Midbrain (tissue), 1 donor: ENCODE results near the gene GRIN3A.
A peak's percentile ranks its signal among the peaks of the same experiment; 100 is the strongest.
"Not testable (repeated sequence)": the region's sequence is repeated elsewhere in the genome, so short reads cannot be mapped to it uniquely, and the experiment has no call there.

Experiments
- DNase-seq: peaks from one replicate; lab custom pipeline; 2025; lab: John Stamatoyannopoulos, UW

Gene GRIN3A

GRCh38 chr9:101578378-101578777 is 160.1 kb downstream of the GRIN3A start:
- DNase-seq = no peak

- no peak for DNase-seq
These were observed 163.6 kb downstream of the GRIN3A start for GRCh38 chr9:101574731-101575333.

- no peak for DNase-seq
These were observed 166.1 kb downstream of the GRIN3A start for GRCh38 chr9:101572316-101572715.

GRCh38 chr9:101571114-101571513 is 167.3 kb downstream of the GRIN3A start:
- no peak for DNase-seq

GRCh38 chr9:101569741-101570501 is 168.5 kb downstream of the GRIN3A start:
- no peak for DNase-seq

GRCh38 chr9:101567725-101568350 is 170.6 kb downstream of the GRIN3A start:
- no peak for DNase-seq

- DNase-seq = no peak
These were observed 171.3 kb downstream of the GRIN3A start for GRCh38 chr9:101566904-101567724.

- DNase-seq = no peak
These were observed 174.2 kb downstream of the GRIN3A start for GRCh38 chr9:101564252-101564651.

- DNase-seq = no peak
These were observed 175.5 kb downstream of the GRIN3A start for GRCh38 chr9:101562966-101563365.

- DNase-seq = no peak
These were observed 176.7 kb downstream of the GRIN3A start for GRCh38 chr9:101561740-101562139.

- not testable (repeated sequence) for DNase-seq
These were observed 188.9 kb downstream of the GRIN3A start for GRCh38 chr9:101549472-101550098.

- no peak for DNase-seq
These were observed 195.2 kb downstream of the GRIN3A start for GRCh38 chr9:101543098-101543735.

- DNase-seq = no peak
These were observed 198.4 kb downstream of the GRIN3A start for GRCh38 chr9:101540069-101540468.

- peak; percentile 13 for DNase-seq
These were observed 201.5 kb downstream of the GRIN3A start for GRCh38 chr9:101536938-101537337.

GRCh38 chr9:101536351-101536750 is 202.1 kb downstream of the GRIN3A start:
- DNase-seq = no peak

GRCh38 chr9:101533334-101534204 is 204.9 kb downstream of the GRIN3A start, which contains the start of gene RNF20:
Gene RNF20, plus strand, starts transcription at chr9:101533853. Its CDS starts 1,571 bp downstream, at chr9:101535424.
- DNase-seq = peak; percentile 99

GRCh38 chr9:101530076-101530711 is 208.3 kb downstream of the GRIN3A start:
- peak; percentile 86 for DNase-seq

- no peak for DNase-seq
These were observed 210.4 kb downstream of the GRIN3A start for GRCh38 chr9:101528015-101528414.

- no peak for DNase-seq
These were observed 211.4 kb downstream of the GRIN3A start for GRCh38 chr9:101527066-101527465.

- no peak for DNase-seq
These were observed 214.1 kb downstream of the GRIN3A start for GRCh38 chr9:101524371-101524770.
